ENCODE results near the gene DNM3.

DNA sequence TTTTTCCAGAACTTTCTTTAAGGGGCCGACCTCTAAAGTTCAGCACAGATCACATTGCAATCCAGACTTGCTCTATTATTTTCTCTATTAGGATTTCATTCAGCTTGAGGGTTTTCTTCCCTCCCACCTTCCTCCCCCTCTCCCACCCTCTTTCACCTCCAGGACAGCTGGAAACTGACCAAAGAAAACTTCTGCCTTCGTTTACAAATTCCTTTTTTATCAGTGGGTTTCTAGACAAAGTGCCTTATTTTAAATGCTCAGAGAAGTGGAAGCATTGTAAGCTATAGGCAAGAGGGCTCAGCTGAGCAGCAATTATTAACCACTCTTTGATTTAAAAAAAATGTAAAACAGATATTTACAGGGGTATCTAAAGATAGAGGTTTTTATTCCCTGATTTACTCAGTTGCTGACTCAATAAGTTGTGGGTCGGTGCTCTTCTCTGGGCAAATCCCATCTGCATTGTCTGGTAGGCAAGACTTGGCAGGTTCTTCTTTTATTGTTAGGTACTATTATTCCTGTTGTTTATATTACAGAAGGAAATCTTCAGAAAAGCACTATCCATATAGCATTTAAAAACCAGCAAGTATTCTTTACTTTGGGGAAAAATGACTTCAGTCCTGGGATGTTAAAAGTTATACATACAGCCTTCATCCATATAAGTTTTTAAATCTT, 302.2 kb downstream of the DNM3 start:
- TF ChIP-seq TAF1 (IDR thresholded peaks at IDR 0.05; ENCODE audit: low read depth, low read length): no peak
- TF ChIP-seq, protein P1, sequence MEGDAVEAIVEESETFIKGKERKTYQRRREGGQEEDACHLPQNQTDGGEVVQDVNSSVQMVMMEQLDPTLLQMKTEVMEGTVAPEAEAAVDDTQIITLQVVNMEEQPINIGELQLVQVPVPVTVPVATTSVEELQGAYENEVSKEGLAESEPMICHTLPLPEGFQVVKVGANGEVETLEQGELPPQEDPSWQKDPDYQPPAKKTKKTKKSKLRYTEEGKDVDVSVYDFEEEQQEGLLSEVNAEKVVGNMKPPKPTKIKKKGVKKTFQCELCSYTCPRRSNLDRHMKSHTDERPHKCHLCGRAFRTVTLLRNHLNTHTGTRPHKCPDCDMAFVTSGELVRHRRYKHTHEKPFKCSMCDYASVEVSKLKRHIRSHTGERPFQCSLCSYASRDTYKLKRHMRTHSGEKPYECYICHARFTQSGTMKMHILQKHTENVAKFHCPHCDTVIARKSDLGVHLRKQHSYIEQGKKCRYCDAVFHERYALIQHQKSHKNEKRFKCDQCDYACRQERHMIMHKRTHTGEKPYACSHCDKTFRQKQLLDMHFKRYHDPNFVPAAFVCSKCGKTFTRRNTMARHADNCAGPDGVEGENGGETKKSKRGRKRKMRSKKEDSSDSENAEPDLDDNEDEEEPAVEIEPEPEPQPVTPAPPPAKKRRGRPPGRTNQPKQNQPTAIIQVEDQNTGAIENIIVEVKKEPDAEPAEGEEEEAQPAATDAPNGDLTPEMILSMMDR (IDR thresholded peaks at IDR 0.05; ENCODE audit: control extremely low read depth in 1 of 3, insufficient read depth in 1 of 3, low read depth in 1 of 3, low read length in 3 of 3): no peak
- TF ChIP-seq KDM5A (IDR thresholded peaks at IDR 0.05; ENCODE audit: low read length): no peak
- TF ChIP-seq POLR2A (IDR thresholded peaks at IDR 0.05; ENCODE audit: control extremely low read depth in 1 of 2, low read depth in 2 of 2, low read length in 2 of 2): no peak
- TF ChIP-seq, protein P2, sequence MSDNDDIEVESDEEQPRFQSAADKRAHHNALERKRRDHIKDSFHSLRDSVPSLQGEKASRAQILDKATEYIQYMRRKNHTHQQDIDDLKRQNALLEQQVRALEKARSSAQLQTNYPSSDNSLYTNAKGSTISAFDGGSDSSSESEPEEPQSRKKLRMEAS (IDR thresholded peaks at IDR 0.05): no peak
- TF ChIP-seq SUZ12 (IDR thresholded peaks at IDR 0.05; ENCODE audit: low read length): no peak
- no peak for TF ChIP-seq SRF (IDR thresholded peaks at IDR 0.05; ENCODE audit: low read depth, low read length)

Data from H1 (cell line).